Epidermal melanocyte (primary cell): ENCODE data around the gene USP31.

ENCODE experiments used
- DNase-seq: peaks from one replicate; pipeline ENCODE4 v3.0.0; 2011; ENCODE audit warnings: low spot score; ENCODE audit not compliant: insufficient read length

Gene USP31

DNA sequence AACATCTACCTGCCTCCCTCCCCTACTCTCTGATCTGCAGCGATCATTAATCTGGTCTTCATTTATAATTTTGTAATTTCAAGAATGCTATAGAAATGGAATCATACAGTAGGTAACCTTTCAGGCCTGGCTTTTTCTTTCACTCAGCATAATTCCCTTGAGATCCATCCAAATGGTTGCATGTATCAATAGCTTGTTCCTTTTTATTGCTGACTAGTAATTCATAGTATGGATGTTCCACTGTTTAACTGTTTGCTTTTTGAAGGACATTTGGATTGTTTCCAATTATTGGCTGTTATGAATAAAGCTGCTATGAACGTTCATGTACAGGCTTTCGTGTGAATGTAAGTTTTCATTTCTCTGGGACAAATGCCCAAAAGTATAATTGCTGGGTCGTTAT lies 125.2 kb downstream of the USP31 start:
- no peak for DNase-seq

DNA sequence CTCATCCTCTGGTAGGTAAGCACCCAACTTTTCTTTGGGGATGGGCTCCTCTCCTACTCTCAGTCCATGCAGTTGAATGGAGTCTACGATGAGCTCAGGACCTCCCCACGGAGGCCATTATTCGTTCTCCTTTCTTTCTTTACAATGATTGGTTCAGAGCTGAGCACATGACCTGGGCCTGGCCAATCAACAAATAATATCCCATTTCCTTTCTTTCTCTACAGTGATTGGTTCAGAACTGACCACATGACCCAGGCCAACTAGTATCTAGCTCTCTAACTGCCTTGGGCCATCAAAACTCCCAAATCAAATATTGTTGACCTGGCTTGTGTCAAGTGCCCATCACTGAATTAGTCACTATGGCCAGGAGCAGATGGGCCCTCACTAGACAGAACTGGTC lies 129.2 kb downstream of the USP31 start:
- DNase-seq: no peak

DNA sequence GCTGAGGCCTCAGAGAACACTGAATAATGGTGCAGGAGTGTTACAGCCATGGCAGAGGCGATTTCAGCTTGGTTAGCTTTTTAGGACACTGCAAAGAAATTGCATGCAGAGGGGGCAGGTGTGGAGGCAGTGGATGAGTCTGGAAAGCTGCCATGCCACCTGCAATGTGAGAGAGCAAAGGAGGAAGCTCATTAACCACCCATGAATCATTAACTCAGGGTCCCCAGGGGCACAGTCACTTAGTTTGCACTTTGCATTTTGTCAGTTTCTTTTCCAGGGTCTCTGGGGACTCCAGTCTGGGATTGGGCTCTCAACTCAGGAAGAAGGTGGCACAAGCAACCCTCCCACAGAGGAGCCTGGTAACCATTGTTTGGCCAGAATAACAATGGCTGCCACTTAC lies 132.9 kb downstream of the USP31 start:
- DNase-seq: no peak

DNA sequence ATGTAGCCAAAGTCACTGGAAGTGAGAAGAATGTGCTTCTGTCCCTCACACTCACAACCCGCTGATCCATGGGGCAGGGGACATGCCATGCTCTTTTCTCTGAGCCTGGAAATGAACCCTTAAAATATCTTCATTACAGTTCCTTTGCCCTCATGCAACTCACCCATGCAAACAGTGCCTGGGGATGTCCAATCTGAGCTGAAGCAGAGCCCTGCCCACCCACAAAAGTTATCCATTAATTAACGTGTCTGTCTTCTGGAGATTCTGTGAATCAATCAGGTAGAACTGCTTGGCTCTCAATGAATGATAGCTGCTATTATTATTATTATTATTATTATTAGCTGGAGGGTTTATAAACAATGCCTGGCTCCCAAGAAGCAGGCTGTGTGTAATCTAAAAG lies 133.7 kb downstream of the USP31 start:
- DNase-seq: no peak

DNA sequence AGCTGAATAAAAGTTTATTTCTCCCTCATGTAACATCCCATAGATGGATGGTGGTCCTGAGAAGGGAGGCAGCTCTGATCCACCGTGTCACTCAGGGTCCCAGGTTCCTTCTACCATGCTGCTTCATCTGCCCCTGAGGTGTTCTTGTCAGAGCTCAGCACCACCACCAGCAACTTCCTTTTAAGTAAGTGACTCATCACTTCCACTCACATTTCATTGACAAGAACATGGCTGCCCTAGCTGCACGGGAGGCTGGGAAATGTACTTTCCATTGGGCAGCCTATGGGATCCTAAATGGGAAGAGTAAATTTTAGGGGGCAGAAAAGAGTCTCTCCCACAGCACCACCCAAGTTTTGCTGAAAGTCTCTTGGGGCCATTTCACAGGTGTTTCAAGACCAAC lies 134.7 kb downstream of the USP31 start:
- DNase-seq: no peak
